Kidney (tissue), 14 donors: Measurements from ENCODE around the gene PPIE. TPM values are rescaled to one million over a fixed set of nuclear protein-coding genes. Genes with fewer than 3 reads are reported as not detected.
A peak's percentile ranks its signal among the peaks of the same experiment; 100 is the strongest.
"Not testable (repeated sequence)": the region's sequence is repeated elsewhere in the genome, so short reads cannot be mapped to it uniquely, and the experiment has no call there.

Experiments
- DNase-seq, 5 donors: peaks; one replicate each; pipeline ENCODE4 v3.0.0-alpha.2; 2013 to 2020
- FAIRE-seq: peaks from 2 replicates; lab custom pipeline; 2012; peaks lifted over from hg19 to GRCh38; lab: Jason Lieb, UNC
- H3K27ac ChIP-seq, 2 donors: one replicate each; pipeline ENCODE4 v1.7.0; 2013; ENCODE audit warnings: low read depth in 2 of 2, low read length in 2 of 2, inconsistent platforms in 1 of 2
- H3K27me3 ChIP-seq: one replicate; pipeline ENCODE4 v1.7.1; 2013; ENCODE audit warnings: low read length, inconsistent platforms; ENCODE audit not compliant: control insufficient read depth, insufficient read depth
- H3K36me3 ChIP-seq, 3 donors: one replicate each; pipeline versions ENCODE4 v1.7.0 to v1.7.1; 2013; ENCODE audit warnings: low read length in 3 of 3, control low read depth in 1 of 3, inconsistent platforms in 1 of 3; ENCODE audit not compliant: insufficient read depth in 3 of 3, control insufficient read depth in 2 of 3
- H3K4me1 ChIP-seq, 3 donors: one replicate each; pipeline versions ENCODE4 v1.7.0 to v1.7.1; 2013; ENCODE audit warnings: low read length in 3 of 3, inconsistent platforms in 1 of 3, low read depth in 1 of 3; ENCODE audit not compliant: control insufficient read depth in 2 of 3, insufficient read depth in 2 of 3
- H3K4me3 ChIP-seq, 3 donors: one replicate each; pipeline versions ENCODE4 v1.7.0 to v1.8.1; 2013; ENCODE audit warnings: low read length in 3 of 3, control low read depth in 1 of 3, inconsistent platforms in 1 of 3
- H3K9ac ChIP-seq, 3 donors: one replicate each; pipeline versions ENCODE4 v1.7.0 to v1.7.1; 2013; ENCODE audit warnings: low read length in 3 of 3, control low read depth in 1 of 3, inconsistent platforms in 1 of 3
- H3K9me3 ChIP-seq, 3 donors: one replicate each; pipeline versions ENCODE4 v1.7.0 to v1.7.1; 2013; ENCODE audit warnings: low read length in 3 of 3, control low read depth in 1 of 3, inconsistent platforms in 1 of 3; ENCODE audit not compliant: control insufficient read depth in 2 of 3, insufficient read depth in 1 of 3
- intact Hi-C: fragments of 100-400 bp; cut with DNase I; formaldehyde crosslinking; loops from one replicate; pipeline ENCODE4 v1.11.1; 2022
- polyA plus RNA-seq: library from polyadenylated mRNA; stranded (reverse); fragments of 350-450 nt; fragmentation: Illumina TruSeq; extraction: RNeasy Lipid Tissue Mini Kit (QIAGEN cat#74804); gene quantifications from one replicate; pipeline ENCODE4 v1.2.3, GENCODE V29; 2014; ENCODE audit warnings: low read depth, low replicate concordance; ENCODE audit not compliant: insufficient read depth
- total RNA-seq: library from RNA; stranded (reverse); fragmentation: NEBNext Ultra II Directional; extraction: Animal tissue kit (Norgen Biotek cat#: 25700); gene quantifications from one replicate; pipeline ENCODE4 v1.2.1, GENCODE V29; 2021
- TF ChIP-seq, protein P1 (sequence below): IDR thresholded peaks from 3 replicates; pipeline ENCODE4 v1.5.1; 2012; ENCODE audit warnings: mild to moderate bottlenecking, moderate library complexity, borderline replicate concordance; ENCODE audit not compliant: insufficient read depth; ENCODE audit errors: extremely low read depth
- donor health status: control.
- donor health status: control.
- donor health status: control.
- donor health status: control.
- donor health status: control.
- donor health status: DM: yes; HTN: yes; CAD: no.
- donor health status: Normal renal cell carcinoma (clear cell type).

Gene PPIE
- total and polyA plus RNA-seq, 2 donors from 2014 or later, result 52.0 to 58.6 TPM

DNA sequence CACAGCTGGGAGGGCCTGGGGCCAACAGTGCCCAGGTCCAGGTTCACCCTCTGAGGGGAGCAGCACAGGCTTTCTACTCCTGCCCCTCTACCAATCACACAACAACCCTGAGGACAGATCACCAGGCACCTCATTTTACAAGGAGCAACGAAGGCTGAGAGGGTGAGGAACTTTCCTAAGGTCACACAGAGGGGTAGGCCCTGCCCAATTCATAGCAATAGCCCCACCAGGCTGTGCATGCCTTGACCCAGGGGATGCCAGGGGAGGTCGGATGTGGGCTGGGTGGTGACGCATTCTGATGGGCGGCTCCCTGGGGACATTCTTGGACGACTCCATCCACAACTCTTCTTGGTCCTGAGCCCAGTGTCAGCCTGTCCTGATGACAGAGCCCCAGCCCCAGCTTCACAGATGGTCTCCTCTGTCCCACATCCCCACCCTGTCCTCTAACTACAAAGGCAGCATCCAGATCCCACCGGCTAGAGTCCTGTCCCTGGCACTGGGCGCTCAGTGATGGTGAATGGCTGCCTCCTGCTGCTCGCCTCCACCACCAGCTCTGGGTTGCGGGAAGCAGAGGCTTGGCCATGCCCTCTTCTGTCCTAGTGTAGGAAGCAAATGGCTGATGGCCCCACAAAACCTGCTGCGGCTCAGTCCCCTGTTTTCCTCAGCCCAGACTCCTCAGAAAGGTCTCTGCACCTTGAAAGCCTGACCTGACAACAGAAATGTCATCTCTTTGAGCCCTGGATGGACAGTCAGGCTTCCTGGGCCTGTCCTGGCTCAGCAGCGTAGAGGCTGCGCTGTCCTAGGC lies 47.8 kb downstream of the PPIE start:
- H3K4me1 ChIP-seq, H3K9me3 ChIP-seq, H3K27ac ChIP-seq, H3K36me3 ChIP-seq, H3K9ac ChIP-seq, H3K27me3 ChIP-seq, intact Hi-C loops, FAIRE-seq, H3K4me3 ChIP-seq: not testable (repeated sequence)
- DNase-seq, result peak in 1 of 5 donors; percentile 39

- H3K36me3 ChIP-seq, H3K4me1 ChIP-seq, H3K9ac ChIP-seq, H3K27ac ChIP-seq, FAIRE-seq, intact Hi-C loops, H3K9me3 ChIP-seq, H3K27me3 ChIP-seq, H3K4me3 ChIP-seq: not testable (repeated sequence)
- peak in 1 of 5 donors; percentile 51 for DNase-seq
Observed at GRCh38 chr1:39787108-39787375, 48.4 kb downstream of the PPIE start.

- intact Hi-C loops, result no loop called here
Observed at GRCh38 chr1:39787468-39787867, 48.8 kb downstream of the PPIE start.

DNA sequence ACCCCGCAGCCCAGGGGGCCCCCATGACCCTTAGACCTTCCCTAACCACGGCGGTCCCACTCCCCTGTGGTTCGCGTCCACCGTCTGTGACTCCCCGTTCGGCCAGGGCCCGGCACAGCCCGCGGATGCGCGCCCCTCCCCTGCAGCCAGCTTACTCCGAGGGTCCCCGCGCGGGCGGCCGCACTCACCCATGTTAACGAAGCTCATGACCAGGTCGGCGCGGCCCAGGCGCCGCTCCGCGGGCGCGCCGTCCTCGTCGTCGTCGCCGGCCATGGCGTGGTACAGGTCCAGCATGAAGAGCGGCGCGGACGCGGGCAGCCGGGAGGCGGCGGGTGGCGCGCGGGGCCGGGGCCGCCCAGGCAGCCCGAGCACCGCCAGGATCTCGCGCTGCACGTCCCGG lies 49.3 kb downstream of the PPIE start:
- H3K9me3 ChIP-seq, H3K4me3 ChIP-seq, FAIRE-seq, H3K36me3 ChIP-seq, H3K9ac ChIP-seq, intact Hi-C loops, H3K27me3 ChIP-seq, H3K27ac ChIP-seq, H3K4me1 ChIP-seq: not testable (repeated sequence)
- DNase-seq, result peak in 3 of 5 donors; percentile 5 to 71 (median 62)

More at GRCh38 chr1:39787468-39787867, 48.8 kb downstream of the PPIE start:
- TF ChIP-seq, protein P1, sequence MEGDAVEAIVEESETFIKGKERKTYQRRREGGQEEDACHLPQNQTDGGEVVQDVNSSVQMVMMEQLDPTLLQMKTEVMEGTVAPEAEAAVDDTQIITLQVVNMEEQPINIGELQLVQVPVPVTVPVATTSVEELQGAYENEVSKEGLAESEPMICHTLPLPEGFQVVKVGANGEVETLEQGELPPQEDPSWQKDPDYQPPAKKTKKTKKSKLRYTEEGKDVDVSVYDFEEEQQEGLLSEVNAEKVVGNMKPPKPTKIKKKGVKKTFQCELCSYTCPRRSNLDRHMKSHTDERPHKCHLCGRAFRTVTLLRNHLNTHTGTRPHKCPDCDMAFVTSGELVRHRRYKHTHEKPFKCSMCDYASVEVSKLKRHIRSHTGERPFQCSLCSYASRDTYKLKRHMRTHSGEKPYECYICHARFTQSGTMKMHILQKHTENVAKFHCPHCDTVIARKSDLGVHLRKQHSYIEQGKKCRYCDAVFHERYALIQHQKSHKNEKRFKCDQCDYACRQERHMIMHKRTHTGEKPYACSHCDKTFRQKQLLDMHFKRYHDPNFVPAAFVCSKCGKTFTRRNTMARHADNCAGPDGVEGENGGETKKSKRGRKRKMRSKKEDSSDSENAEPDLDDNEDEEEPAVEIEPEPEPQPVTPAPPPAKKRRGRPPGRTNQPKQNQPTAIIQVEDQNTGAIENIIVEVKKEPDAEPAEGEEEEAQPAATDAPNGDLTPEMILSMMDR, result no peak
- Histone ChIP-seq H3K4me1 (peaks cover 0 to 2% (median 0%) of the 10 kb centered on the region in 3 donors), H3K9me3 (no peaks in the 10 kb centered on the region), H3K27me3 (peaks cover 5% of the 10 kb centered on the region), H3K36me3 (no peaks in the 10 kb centered on the region), H3K4me3 (no peak overlapping the region), H3K9ac (no peak overlapping the region), H3K27ac (no peak overlapping the region)
- peak in 1 of 5 donors; percentile 73 for DNase-seq
- no peak for FAIRE-seq

DNA sequence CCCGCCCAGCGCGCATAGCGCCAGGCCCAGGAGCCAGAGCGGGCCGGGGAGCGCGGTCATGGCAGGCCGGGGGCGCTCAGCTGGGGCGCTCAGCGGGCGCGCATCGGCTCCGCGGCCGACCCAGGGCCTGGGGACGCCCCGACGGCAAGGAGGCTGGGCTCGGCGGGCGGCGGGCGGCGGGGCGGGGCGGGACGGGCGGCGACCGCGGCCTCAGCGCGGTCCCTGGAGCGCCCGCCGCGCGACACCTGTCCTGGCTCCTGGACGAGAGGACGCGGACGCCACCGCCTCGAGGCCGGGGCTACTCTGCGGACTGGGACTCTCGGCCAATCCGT lies 49.7 kb downstream of the PPIE start:
- Histone ChIP-seq H3K4me3 (no peak overlapping the region), H3K27me3 (peaks cover 5% of the 10 kb centered on the region), H3K9ac (no peak overlapping the region), H3K4me1 (peaks cover 0 to 2% (median 0%) of the 10 kb centered on the region in 3 donors), H3K27ac (no peak overlapping the region), H3K9me3 (no peaks in the 10 kb centered on the region), H3K36me3 (no peaks in the 10 kb centered on the region)
- FAIRE-seq (no peak), DNase-seq (peak in 1 of 5 donors; percentile 3)
- intact Hi-C loops, result no loop called here
- TF ChIP-seq, protein P1, result no peak
